ENCODE data around the gene CFHR5.

CFHR5 gene

GRCh38 chr1:197042676-197043341 is 65.5 kb downstream of the CFHR5 start:
- no peak for TF ChIP-seq POU2F2 (IDR thresholded peaks at IDR 0.05; ENCODE audit: low read depth, low read length)
- no peak for TF ChIP-seq POLR2AphosphoS5 (IDR thresholded peaks at IDR 0.05; ENCODE audit: low read depth, low read length)
- TF ChIP-seq POLR2A (IDR thresholded peaks at IDR 0.05; ENCODE audit: low read depth, low read length): no peak
- no peak for TF ChIP-seq PAX5 (IDR thresholded peaks at IDR 0.05; ENCODE audit: insufficient read depth, low read length, severe bottlenecking)
- no peak for TF ChIP-seq TAF1 (IDR thresholded peaks at IDR 0.05; ENCODE audit: low read depth, low read length)
- no peak for TF ChIP-seq SPI1 (IDR thresholded peaks at IDR 0.05; ENCODE audit: low read depth, low read length)
- no peak for FAIRE-seq
- DNase-seq (ENCODE audit: insufficient read length, low spot score): no peak

- no peak for DNase-seq (ENCODE audit: insufficient read length, low spot score)
- no peak for FAIRE-seq
These were observed 71.7 kb downstream of the CFHR5 start for GRCh38 chr1:197049100-197049499.

More at GRCh38 chr1:197049100-197049499, 71.7 kb downstream of the CFHR5 start:
- TF ChIP-seq POU2F2 (IDR thresholded peaks at IDR 0.05; ENCODE audit: low read depth, low read length) (no peak), TAF1 (IDR thresholded peaks at IDR 0.05; ENCODE audit: low read depth, low read length) (no peak), SPI1 (IDR thresholded peaks at IDR 0.05; ENCODE audit: low read depth, low read length) (no peak), POLR2A (IDR thresholded peaks at IDR 0.05; ENCODE audit: low read depth, low read length) (no peak)
